ENCODE data around the gene SCN1B. TPM values are rescaled to one million over a fixed set of nuclear protein-coding genes. Genes with fewer than 3 reads are reported as not detected.
"Not testable (repeated sequence)": the region's sequence is repeated elsewhere in the genome, so short reads cannot be mapped to it uniquely, and the experiment has no call there.

The SCN1B gene
- total and polyA plus RNA-seq, 8 donors = 1.3 to 36.6 (median 3.7) TPM; not detected in 1

GRCh38 chr19:35013041-35013819 is 17.0 kb upstream of the SCN1B start:
- peak overlapping the region in 4 of 5 donors; percentile 16 to 66 (median 56) for H3K27ac ChIP-seq
- peak; percentile 83 to 90 for DNase-seq
- H3K4me1 ChIP-seq = peaks cover 16 to 62% (median 30%) of the 10 kb centered on the region in 4 donors
- no peaks in the 10 kb centered on the region for H3K27me3 ChIP-seq
- WGBS, 5 donors = 53 to 61% (median 54%) methylated on average over 25 to 32 of the region's 32 CpGs
- peaks cover 44 to 89% (median 86%) of the 10 kb centered on the region in 4 donors for H3K36me3 ChIP-seq
- H3K4me3 ChIP-seq = no peak overlapping the region
- H3K9me3 ChIP-seq = no peaks in the 10 kb centered on the region
- TF ChIP-seq EP300 (IDR thresholded peaks at IDR 0.05) (no peak), POLR2A (IDR thresholded peaks at IDR 0.05) (no peak), POLR2AphosphoS5 (IDR thresholded peaks at IDR 0.05) (peak in 2 of 3 donors; percentile 18 to 80)
- TF ChIP-seq, protein P1, sequence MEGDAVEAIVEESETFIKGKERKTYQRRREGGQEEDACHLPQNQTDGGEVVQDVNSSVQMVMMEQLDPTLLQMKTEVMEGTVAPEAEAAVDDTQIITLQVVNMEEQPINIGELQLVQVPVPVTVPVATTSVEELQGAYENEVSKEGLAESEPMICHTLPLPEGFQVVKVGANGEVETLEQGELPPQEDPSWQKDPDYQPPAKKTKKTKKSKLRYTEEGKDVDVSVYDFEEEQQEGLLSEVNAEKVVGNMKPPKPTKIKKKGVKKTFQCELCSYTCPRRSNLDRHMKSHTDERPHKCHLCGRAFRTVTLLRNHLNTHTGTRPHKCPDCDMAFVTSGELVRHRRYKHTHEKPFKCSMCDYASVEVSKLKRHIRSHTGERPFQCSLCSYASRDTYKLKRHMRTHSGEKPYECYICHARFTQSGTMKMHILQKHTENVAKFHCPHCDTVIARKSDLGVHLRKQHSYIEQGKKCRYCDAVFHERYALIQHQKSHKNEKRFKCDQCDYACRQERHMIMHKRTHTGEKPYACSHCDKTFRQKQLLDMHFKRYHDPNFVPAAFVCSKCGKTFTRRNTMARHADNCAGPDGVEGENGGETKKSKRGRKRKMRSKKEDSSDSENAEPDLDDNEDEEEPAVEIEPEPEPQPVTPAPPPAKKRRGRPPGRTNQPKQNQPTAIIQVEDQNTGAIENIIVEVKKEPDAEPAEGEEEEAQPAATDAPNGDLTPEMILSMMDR (IDR thresholded peaks at IDR 0.05) = peak in 6 of 7 experiments; percentile 78 to 100 (median 99)
- intact Hi-C loops (cut with DNase I; ENCODE audit: low total_unique reads) = loop anchor here (2.0 kb wide), 1 partner anchor 42 kb away; no protein-coding TSS in a partner anchor

DNA sequence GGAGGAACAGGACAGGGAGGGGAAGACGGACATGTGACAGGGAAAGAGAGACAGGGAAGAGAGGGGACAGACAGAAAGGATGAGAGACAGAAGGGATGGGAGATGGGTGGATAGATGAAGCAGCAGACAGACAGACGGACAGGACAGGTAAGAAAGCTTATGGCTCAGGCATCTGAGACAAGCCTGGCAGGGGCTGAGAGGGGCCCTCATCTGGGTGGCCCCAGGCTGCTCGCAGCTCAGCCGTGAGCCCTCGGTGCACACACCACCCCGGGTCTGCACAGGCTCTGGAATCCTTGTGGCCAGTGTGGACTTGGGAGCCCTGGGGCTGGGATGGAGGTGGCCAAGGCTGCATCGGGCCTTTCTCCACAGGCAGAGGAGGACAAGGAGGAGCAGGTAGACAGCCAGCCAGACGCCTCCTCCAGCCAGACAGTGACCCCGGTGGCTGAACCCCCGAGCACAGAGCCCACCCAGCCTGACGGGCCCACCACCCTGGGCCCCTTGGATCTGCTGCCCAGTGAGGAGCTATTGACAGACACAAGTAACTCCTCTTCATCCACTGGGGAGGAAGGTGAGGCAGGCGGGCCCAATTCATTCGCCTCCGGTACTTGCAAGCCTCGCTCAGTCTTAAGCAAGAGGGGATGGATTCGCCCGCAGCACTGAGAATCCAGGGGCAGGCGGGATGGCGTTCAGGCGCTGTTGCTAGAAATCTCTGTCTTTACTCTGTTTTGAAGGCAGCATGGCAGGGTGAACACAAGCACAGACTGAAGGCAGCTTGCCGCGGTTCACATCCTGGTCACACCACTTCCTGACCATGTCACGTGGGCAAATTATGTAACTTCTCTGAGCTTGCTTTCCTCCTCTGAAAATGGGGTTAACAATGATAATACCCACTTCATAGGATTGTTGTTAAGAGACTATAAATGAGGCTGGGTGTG is 16.2 kb upstream of the SCN1B start:
- peaks cover 50 to 93% (median 92%) of the 10 kb centered on the region in 4 donors for H3K36me3 ChIP-seq
- peak overlapping the region in 3 of 5 donors; percentile 48 to 66 (median 63) for H3K27ac ChIP-seq
- no peaks in the 10 kb centered on the region for H3K9me3 ChIP-seq
- H3K4me1 ChIP-seq = peaks cover 16 to 60% (median 29%) of the 10 kb centered on the region in 4 donors
- TF ChIP-seq, protein P1 (IDR thresholded peaks at IDR 0.05) = no peak
- TF ChIP-seq EP300 (IDR thresholded peaks at IDR 0.05) (no peak), POLR2AphosphoS5 (IDR thresholded peaks at IDR 0.05) (no peak), POLR2A (IDR thresholded peaks at IDR 0.05) (no peak)
- H3K4me3 ChIP-seq = no peak overlapping the region
- intact Hi-C loops (cut with DNase I; ENCODE audit: low total_unique reads) = loop anchor here (2.0 kb wide), 1 partner anchor 43 kb away; no protein-coding TSS in a partner anchor
- H3K27me3 ChIP-seq = no peaks in the 10 kb centered on the region
- peak in 1 of 2 donors; percentile 66 for DNase-seq
- 80 to 91% (median 86%) methylated on average over 19 to 23 of the region's 23 CpGs for WGBS, 5 donors

GRCh38 chr19:35014774-35015173 is 15.5 kb upstream of the SCN1B start:
- DNase-seq; intact Hi-C loops (cut with DNase I; ENCODE audit: low total_unique reads); H3K9me3 ChIP-seq; H3K27me3 ChIP-seq; H3K4me3 ChIP-seq: not testable (repeated sequence)
- WGBS, 5 donors = 88 to 95% (median 92%) methylated on average over 4 of the region's 4 CpGs
- Histone ChIP-seq H3K36me3 (peaks cover 50 to 93% (median 92%) of the 10 kb centered on the region in 4 donors), H3K4me1 (peaks cover 16 to 60% (median 27%) of the 10 kb centered on the region in 4 donors), H3K27ac (peak overlapping the region in 2 of 5 donors; percentile 63 to 66)

DNA sequence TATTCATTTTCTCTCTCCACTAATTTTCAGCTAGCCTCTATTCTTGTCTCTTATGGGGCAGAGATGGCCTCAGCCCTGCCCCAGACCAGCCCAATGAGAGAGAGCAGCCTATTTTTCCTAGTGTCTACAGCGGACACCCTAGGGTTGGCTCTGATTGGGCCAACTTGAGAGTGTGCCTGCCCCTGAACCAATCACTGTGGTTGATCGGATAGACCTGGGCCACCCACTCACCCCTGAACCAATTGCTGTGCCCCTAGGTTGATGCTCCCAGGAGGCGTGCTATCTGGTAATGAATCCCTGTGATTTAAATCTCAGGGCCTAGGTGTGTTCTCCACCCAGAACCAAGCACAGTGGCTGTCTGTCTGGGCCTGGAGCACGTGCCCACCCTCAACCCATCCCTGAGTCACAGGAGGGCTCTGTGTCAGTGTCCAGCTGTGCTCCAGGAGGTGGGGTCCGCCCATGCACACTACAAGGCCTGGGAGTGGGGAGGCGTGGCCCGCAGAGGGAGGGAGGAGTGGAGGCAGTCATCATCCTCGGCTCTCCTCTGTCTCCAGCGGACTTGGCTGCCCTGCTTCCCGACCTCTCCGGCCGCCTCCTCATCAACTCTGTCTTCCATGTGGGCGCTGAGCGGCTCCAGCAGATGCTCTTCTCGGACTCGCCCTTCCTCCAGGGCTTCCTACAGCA is 14.9 kb upstream of the SCN1B start:
- H3K36me3 ChIP-seq = peaks cover 50 to 93% (median 92%) of the 10 kb centered on the region in 4 donors
- WGBS, 5 donors = 79 to 93% (median 82%) methylated on average over 16 of the region's 16 CpGs
- H3K27ac ChIP-seq = peak overlapping the region in 1 of 5 donors; percentile 11
- intact Hi-C loops (cut with DNase I; ENCODE audit: low total_unique reads) = no loop called here
- H3K9me3 ChIP-seq = no peaks in the 10 kb centered on the region
- TF ChIP-seq POLR2AphosphoS5 (IDR thresholded peaks at IDR 0.05) (no peak), EP300 (IDR thresholded peaks at IDR 0.05) (no peak), POLR2A (IDR thresholded peaks at IDR 0.05) (no peak)
- TF ChIP-seq, protein P1 (IDR thresholded peaks at IDR 0.05) = no peak
- H3K4me1 ChIP-seq = peaks cover 16 to 55% (median 27%) of the 10 kb centered on the region in 4 donors
- no peaks in the 10 kb centered on the region for H3K27me3 ChIP-seq
- peak in 1 of 2 donors; percentile 35 for DNase-seq
- H3K4me3 ChIP-seq = no peak overlapping the region
